Measurements from ENCODE around the gene TM9SF1. TPM values are rescaled to one million over a fixed set of nuclear protein-coding genes. Genes with fewer than 3 reads are reported as not detected.

Gene TM9SF1
- total RNA-seq, 2 experiments from 2014 or later = 12.9 to 13.0 TPM

DNA sequence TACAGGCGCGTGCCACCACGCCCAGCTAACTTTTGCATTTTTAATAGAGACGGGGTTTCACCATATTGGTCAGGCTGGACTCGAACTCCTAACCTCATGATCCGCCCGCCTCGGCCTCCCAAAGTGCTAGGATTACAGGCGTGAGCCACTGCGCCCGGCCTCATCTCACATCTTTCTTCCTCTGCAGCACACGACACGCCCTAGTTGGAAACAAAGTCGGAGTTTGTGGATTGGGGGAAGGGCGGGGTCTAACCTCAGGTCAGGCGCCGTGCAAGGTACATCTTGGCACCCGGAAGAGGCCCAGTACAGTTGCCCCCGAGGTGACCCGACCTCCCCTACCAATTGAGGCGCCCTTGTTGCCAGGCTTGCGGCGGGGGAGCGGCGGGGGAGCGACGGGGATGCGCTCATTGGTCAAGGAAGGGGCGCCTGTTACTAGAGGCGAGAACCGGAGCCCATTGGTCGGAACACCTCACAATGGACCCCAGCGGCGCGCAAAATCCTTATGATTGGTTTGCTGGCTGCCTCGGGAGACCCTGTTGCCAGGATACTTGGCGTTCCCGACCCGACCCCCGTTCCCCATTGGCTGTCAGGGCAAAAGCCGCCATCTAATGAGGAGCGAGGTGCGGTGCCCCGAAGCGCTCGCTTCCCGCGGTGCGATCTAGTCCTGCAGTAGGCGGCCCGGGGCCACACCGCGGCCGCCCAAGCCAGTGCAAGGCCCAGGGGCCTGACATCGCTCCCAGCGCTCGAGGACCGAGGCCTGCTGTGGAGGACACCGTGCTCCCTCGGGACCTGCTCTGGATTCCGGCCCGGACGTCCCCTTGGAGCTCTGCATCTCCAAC lies 23.6 kb downstream of the TM9SF1 start, which contains the start of gene REC8:
TSS of gene REC8 (plus strand) at position 659 of the 839 bp plus-strand sequence. CDS start 473 bp downstream, outside the sequence.
- no peaks in the 10 kb centered on the region for H3K27me3 ChIP-seq (ENCODE audit: control insufficient read depth in 1 of 2, insufficient read depth in 2 of 2, low read length in 2 of 2)
- ChIA-PET CTCF (interaction anchor here (0.6 to 1.8 kb wide), 3 partner anchors 10 to 1114 kb away, joined by 3 to 9 read pairs (median 6); partner anchors contain the start of gene IRF9), POLR2A (interaction anchor here (0.6 to 5.4 kb wide), 12 partner anchors 10 to 620 kb away, joined by 3 to 53 read pairs (median 6); partner anchors contain the start of genes DCAF11, EMC9, IPO4 and IRF9)
- Mint-ChIP-seq H3K27ac (peak within 1 kb of the TSS; percentile 79), H3K36me3 (ENCODE audit: low read depth) (peaks cover 55% of the 10 kb centered on the region), H3K4me3 (peak within 1 kb of the TSS; percentile 89), H3K9me3 (no peaks in the 10 kb centered on the region), H3K4me1 (ENCODE audit: low read depth) (peaks cover 42% of the 10 kb centered on the region), H3K27me3 (no peaks in the 10 kb centered on the region)
- no peaks in the 10 kb centered on the region for H3K9me3 ChIP-seq (ENCODE audit: control insufficient read depth in 1 of 2, insufficient read depth in 1 of 2, low read length in 2 of 2)
- ATAC-seq (ENCODE audit: poor library complexity) (peak; percentile 83), DNase-seq (peak; percentile 54 to 85 (median 70))
- peaks cover 21% of the 10 kb centered on the region for H3K4me1 ChIP-seq (ENCODE audit: insufficient read depth, low read length)
- intact Hi-C loops (cut with DNase I, micrococcal nuclease) = no loop called here
- H3K27ac ChIP-seq (ENCODE audit: low read depth in 1 of 2, low read length in 2 of 2) = peak within 1 kb of the TSS; percentile 29 to 44
- peaks cover 37% of the 10 kb centered on the region for H3K36me3 ChIP-seq (ENCODE audit: insufficient read depth, low read length)
- peak within 1 kb of the TSS; percentile 56 for H3K4me3 ChIP-seq (ENCODE audit: low read length)
- TF ChIP-seq, protein P1, sequence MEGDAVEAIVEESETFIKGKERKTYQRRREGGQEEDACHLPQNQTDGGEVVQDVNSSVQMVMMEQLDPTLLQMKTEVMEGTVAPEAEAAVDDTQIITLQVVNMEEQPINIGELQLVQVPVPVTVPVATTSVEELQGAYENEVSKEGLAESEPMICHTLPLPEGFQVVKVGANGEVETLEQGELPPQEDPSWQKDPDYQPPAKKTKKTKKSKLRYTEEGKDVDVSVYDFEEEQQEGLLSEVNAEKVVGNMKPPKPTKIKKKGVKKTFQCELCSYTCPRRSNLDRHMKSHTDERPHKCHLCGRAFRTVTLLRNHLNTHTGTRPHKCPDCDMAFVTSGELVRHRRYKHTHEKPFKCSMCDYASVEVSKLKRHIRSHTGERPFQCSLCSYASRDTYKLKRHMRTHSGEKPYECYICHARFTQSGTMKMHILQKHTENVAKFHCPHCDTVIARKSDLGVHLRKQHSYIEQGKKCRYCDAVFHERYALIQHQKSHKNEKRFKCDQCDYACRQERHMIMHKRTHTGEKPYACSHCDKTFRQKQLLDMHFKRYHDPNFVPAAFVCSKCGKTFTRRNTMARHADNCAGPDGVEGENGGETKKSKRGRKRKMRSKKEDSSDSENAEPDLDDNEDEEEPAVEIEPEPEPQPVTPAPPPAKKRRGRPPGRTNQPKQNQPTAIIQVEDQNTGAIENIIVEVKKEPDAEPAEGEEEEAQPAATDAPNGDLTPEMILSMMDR (IDR thresholded peaks at IDR 0.05) = no peak

DNA sequence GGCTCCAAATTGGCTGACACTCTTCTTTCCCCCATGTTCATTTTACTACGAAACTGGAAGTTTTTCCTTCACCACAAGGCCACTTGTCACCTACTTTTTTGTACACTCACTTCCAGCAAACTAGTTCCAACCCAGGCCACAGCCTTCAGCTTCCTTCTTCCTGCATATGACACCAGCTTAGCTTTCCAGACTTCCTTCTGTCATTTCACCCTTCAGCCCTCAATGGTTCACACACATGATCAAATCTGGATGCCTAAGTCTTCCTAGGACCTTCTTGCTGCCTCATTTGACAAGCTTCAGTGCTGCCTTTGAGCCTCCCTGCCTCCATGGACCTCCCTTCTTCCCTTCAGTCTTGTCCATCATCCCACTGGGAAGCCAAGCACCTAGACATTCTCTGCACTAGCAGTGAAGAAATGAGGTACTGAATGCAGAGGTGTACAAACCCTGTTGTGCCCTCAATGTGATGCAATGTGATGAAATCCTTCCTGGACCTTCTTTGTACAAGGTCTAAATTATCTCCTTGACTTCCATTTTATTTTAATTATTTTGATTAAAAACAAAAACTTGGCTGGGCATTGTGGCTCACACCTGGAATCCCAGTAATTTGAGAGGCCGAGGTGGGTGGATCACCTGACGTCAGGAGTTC lies 27.6 kb downstream of the TM9SF1 start:
- DNase-seq = no peak
- Mint-ChIP-seq H3K4me3 (no peak overlapping the region), H3K27ac (peak overlapping the region; percentile 76), H3K27me3 (no peaks in the 10 kb centered on the region), H3K36me3 (ENCODE audit: low read depth) (peaks cover 69% of the 10 kb centered on the region), H3K9me3 (no peaks in the 10 kb centered on the region), H3K4me1 (ENCODE audit: low read depth) (peaks cover 52% of the 10 kb centered on the region)
- ATAC-seq (ENCODE audit: poor library complexity) = no peak
- POLR2A ChIA-PET = no interaction called here
- H3K4me1 ChIP-seq (ENCODE audit: insufficient read depth, low read length) = peaks cover 52% of the 10 kb centered on the region
- H3K4me3 ChIP-seq (ENCODE audit: low read length) = no peak overlapping the region
- peaks cover 63% of the 10 kb centered on the region for H3K36me3 ChIP-seq (ENCODE audit: insufficient read depth, low read length)
- CTCF ChIA-PET = no interaction called here
- intact Hi-C loops (cut with DNase I, micrococcal nuclease) = no loop called here
- H3K27ac ChIP-seq (ENCODE audit: low read depth in 1 of 2, low read length in 2 of 2) = no peak overlapping the region
- TF ChIP-seq, protein P1 (IDR thresholded peaks at IDR 0.05) = no peak
- no peaks in the 10 kb centered on the region for H3K9me3 ChIP-seq (ENCODE audit: control insufficient read depth in 1 of 2, insufficient read depth in 1 of 2, low read length in 2 of 2)
- no peaks in the 10 kb centered on the region for H3K27me3 ChIP-seq (ENCODE audit: control insufficient read depth in 1 of 2, insufficient read depth in 2 of 2, low read length in 2 of 2)

GRCh38 chr14:24165785-24166184 lies 29.5 kb downstream of the TM9SF1 start:
- H3K9me3 ChIP-seq (ENCODE audit: control insufficient read depth in 1 of 2, insufficient read depth in 1 of 2, low read length in 2 of 2) = no peaks in the 10 kb centered on the region
- CTCF ChIA-PET = no interaction called here
- Mint-ChIP-seq H3K4me1 (ENCODE audit: low read depth) (peaks cover 64% of the 10 kb centered on the region), H3K27me3 (no peaks in the 10 kb centered on the region), H3K9me3 (no peaks in the 10 kb centered on the region), H3K4me3 (peak overlapping the region; percentile 95), H3K36me3 (ENCODE audit: low read depth) (peaks cover 80% of the 10 kb centered on the region), H3K27ac (peak overlapping the region; percentile 76)
- POLR2A ChIA-PET = interaction anchor here (0.8 to 2.6 kb wide), 6 partner anchors 19 to 51 kb away, joined by 3 to 11 read pairs (median 5); partner anchors contain the start of genes DCAF11, EMC9, IPO4 and NRL
- H3K4me1 ChIP-seq (ENCODE audit: insufficient read depth, low read length) = peaks cover 45% of the 10 kb centered on the region
- H3K4me3 ChIP-seq (ENCODE audit: low read length) = no peak overlapping the region
- H3K36me3 ChIP-seq (ENCODE audit: insufficient read depth, low read length) = peaks cover 65% of the 10 kb centered on the region
- no peak for ATAC-seq (ENCODE audit: poor library complexity)
- no peak overlapping the region for H3K27ac ChIP-seq (ENCODE audit: low read depth in 1 of 2, low read length in 2 of 2)
- TF ChIP-seq, protein P1 (IDR thresholded peaks at IDR 0.05) = no peak
- no peaks in the 10 kb centered on the region for H3K27me3 ChIP-seq (ENCODE audit: control insufficient read depth in 1 of 2, insufficient read depth in 2 of 2, low read length in 2 of 2)
- no peak for DNase-seq
- intact Hi-C loops (cut with DNase I, micrococcal nuclease) = loop anchor here in 1 of 2 experiments (2.0 kb wide), 1 partner anchor 21 kb away; no protein-coding TSS in a partner anchor
